Measurements from ENCODE around the gene LIN37. TPM values are rescaled to one million over a fixed set of nuclear protein-coding genes. Genes with fewer than 3 reads are reported as not detected.
A peak's percentile ranks its signal among the peaks of the same experiment; 100 is the strongest.

LIN37 gene
- total and polyA plus RNA-seq, 2 of the 13 experiments (the other 11 are each of a cell fraction or from before 2014, with no cell fraction given), result 6.3 to 8.7 TPM

GRCh38 chr19:35719402-35720162 is 28.8 kb upstream of the LIN37 start (continued):
- TF ChIP-seq, protein P1, sequence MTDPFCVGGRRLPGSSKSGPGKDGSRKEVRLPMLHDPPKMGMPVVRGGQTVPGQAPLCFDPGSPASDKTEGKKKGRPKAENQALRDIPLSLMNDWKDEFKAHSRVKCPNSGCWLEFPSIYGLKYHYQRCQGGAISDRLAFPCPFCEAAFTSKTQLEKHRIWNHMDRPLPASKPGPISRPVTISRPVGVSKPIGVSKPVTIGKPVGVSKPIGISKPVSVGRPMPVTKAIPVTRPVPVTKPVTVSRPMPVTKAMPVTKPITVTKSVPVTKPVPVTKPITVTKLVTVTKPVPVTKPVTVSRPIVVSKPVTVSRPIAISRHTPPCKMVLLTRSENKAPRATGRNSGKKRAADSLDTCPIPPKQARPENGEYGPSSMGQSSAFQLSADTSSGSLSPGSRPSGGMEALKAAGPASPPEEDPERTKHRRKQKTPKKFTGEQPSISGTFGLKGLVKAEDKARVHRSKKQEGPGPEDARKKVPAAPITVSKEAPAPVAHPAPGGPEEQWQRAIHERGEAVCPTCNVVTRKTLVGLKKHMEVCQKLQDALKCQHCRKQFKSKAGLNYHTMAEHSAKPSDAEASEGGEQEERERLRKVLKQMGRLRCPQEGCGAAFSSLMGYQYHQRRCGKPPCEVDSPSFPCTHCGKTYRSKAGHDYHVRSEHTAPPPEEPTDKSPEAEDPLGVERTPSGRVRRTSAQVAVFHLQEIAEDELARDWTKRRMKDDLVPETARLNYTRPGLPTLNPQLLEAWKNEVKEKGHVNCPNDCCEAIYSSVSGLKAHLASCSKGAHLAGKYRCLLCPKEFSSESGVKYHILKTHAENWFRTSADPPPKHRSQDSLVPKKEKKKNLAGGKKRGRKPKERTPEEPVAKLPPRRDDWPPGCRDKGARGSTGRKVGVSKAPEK (CRISPR knock-in tag; IDR thresholded peaks at IDR 0.05; ENCODE audit: borderline replicate concordance), result no peak
- peak; percentile 37; the same call in 1 of the 2 replicates for TF ChIP-seq ZNF263 (CRISPR knock-in tag; IDR thresholded peaks at IDR 0.05)
- TF ChIP-seq ARHGAP35 (CRISPR knock-in tag; IDR thresholded peaks at IDR 0.05; ENCODE audit: borderline replicate concordance), result no peak
- TF ChIP-seq POLR2AphosphoS2 (IDR thresholded peaks at IDR 0.05; ENCODE audit: low read depth, low read length), result no peak
- TF ChIP-seq MYPOP (CRISPR knock-in tag; IDR thresholded peaks at IDR 0.05), result peak; percentile 60; the same call in 1 of the 2 replicates
- TF ChIP-seq, protein P2, sequence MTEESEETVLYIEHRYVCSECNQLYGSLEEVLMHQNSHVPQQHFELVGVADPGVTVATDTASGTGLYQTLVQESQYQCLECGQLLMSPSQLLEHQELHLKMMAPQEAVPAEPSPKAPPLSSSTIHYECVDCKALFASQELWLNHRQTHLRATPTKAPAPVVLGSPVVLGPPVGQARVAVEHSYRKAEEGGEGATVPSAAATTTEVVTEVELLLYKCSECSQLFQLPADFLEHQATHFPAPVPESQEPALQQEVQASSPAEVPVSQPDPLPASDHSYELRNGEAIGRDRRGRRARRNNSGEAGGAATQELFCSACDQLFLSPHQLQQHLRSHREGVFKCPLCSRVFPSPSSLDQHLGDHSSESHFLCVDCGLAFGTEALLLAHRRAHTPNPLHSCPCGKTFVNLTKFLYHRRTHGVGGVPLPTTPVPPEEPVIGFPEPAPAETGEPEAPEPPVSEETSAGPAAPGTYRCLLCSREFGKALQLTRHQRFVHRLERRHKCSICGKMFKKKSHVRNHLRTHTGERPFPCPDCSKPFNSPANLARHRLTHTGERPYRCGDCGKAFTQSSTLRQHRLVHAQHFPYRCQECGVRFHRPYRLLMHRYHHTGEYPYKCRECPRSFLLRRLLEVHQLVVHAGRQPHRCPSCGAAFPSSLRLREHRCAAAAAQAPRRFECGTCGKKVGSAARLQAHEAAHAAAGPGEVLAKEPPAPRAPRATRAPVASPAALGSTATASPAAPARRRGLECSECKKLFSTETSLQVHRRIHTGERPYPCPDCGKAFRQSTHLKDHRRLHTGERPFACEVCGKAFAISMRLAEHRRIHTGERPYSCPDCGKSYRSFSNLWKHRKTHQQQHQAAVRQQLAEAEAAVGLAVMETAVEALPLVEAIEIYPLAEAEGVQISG (CRISPR knock-in tag; IDR thresholded peaks at IDR 0.05), result peak; percentile 31; the same call in 1 of the 2 replicates
- no peak for TF ChIP-seq SP4 (CRISPR knock-in tag; IDR thresholded peaks at IDR 0.05)
- TF ChIP-seq HNF1A (IDR thresholded peaks at IDR 0.05; ENCODE audit: low read depth), result no peak
- no peak for TF ChIP-seq HNF1A (CRISPR knock-in tag; IDR thresholded peaks at IDR 0.05; ENCODE audit: borderline replicate concordance)
- TF ChIP-seq ZNF687 (CRISPR knock-in tag; IDR thresholded peaks at IDR 0.05), result peak; percentile 51
